ENCODE data around the gene C2orf69.

The C2orf69 gene

DNA sequence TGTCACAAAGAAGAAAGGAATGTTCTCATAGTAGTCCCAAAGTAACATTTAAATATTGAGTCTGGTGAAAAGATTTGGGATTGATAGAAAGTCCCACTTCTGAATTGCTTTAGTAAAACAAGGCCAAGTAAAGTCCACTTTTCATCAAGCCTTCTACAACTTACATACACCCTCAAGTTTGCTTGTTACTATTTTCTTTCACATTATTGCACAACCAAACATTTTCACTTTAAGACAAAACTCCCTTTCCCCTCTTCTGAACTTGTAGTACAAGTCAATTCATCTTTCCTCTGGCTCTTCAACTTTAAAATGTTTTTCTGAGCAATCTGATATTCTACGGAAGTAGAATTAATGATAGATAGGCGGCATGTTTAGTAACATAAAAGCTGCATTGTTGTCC is 55.3 kb downstream of the C2orf69 start:
- no peak for DNase-seq

- no peak for DNase-seq
These were observed 55.9 kb downstream of the C2orf69 start for GRCh38 chr2:199966976-199967375.

- no peak for DNase-seq
These were observed 57.0 kb downstream of the C2orf69 start for GRCh38 chr2:199968126-199968525.

- no peak for DNase-seq
These were observed 61.1 kb downstream of the C2orf69 start for GRCh38 chr2:199972088-199972626.

- DNase-seq = no peak
These were observed 62.6 kb downstream of the C2orf69 start for GRCh38 chr2:199973703-199974102.

DNA sequence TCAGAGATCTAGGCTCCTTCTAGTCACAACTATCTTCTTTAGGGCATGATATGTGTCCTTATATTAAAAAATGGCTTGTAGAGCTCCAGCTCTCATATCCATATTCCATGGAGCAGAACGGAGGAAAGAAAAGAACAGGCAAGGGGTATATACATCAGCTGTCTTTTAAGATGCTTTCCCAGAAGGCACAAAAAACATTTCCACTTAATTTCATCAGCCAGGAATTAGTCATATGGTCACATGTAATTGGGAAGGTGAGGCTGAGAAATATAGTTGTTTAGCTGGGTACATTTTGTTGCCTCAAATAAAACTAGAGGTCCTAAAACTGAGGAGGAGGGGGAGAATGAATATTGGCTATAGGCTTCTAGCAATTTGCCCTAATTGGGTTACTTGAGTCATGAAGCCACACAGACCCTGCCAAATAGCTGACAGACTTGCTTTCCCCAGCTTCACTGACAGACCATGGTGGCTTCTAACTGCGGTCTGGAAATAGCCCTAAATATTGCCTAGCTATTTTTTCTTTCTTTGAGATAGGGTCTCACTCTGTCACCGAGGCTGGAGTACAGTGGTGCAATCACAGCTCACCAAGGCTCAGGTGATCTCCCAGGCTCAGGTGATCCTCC is 64.3 kb downstream of the C2orf69 start:
- DNase-seq = no peak

Measured in nucleus accumbens (tissue), 56 donors.